GM12872 (cell line): ENCODE results near the gene LRFN4.

Experiments used
- TF ChIP-seq, protein P1 (sequence below): IDR thresholded peaks from 3 replicates; pipeline ENCODE4 v1.5.1; 2011; ENCODE audit warnings: low read depth, mild to moderate bottlenecking, low read length, moderate library complexity; ENCODE audit not compliant: insufficient read depth

The LRFN4 gene

GRCh38 chr11:66851698-66852465 is 5.0 kb upstream of the LRFN4 start:
- TF ChIP-seq, protein P1, sequence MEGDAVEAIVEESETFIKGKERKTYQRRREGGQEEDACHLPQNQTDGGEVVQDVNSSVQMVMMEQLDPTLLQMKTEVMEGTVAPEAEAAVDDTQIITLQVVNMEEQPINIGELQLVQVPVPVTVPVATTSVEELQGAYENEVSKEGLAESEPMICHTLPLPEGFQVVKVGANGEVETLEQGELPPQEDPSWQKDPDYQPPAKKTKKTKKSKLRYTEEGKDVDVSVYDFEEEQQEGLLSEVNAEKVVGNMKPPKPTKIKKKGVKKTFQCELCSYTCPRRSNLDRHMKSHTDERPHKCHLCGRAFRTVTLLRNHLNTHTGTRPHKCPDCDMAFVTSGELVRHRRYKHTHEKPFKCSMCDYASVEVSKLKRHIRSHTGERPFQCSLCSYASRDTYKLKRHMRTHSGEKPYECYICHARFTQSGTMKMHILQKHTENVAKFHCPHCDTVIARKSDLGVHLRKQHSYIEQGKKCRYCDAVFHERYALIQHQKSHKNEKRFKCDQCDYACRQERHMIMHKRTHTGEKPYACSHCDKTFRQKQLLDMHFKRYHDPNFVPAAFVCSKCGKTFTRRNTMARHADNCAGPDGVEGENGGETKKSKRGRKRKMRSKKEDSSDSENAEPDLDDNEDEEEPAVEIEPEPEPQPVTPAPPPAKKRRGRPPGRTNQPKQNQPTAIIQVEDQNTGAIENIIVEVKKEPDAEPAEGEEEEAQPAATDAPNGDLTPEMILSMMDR = peak; percentile 58

- TF ChIP-seq, protein P1 = no peak
These were observed 4.2 kb upstream of the LRFN4 start for GRCh38 chr11:66852466-66853241.

DNA sequence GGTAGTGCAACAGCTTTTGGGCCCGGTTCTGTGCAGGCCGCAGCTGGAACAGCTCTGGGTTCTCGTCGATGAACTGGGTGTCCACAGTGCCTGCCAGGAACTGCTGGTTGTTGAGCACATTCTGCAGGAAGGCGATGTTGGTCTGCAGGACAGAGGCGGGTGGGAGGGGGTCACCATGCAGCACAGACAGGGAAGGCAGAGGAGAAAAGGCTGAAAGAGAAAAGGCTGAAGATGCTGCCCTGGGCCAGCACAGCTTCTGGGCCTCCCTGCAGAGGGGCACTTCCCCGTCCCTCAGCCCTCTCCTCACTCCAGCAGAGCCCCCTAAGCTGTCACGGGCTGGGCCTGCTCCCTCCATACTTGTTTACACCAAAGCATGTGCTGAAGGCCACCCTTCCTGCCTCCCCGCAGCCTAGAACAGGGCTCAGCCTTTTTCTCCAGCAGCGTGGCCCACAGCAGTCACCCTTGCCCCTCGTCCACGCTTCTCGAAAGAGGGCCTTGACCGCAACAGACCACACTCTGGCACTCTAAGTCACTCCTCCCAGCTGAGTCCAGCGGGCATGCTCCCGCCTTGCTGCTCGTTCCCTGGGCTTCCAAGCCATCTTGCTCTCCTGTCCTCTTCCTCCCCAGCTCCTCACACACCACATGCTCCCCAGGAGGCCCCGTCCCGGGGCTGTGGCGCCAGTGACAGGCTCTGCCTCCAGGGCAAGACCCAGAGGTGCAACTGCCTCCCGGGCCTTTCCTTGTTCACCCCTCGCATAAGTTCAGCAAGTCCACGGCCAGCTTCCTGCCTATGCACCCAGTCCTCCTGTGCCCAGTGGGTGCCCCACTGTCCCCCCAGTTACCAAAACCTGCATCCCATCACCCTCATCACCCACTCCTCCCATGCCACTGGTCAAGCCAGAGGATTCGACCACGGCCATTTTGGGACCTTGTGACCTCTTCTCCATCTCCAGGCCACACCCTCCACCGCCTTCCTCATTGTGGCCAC is 3.3 kb upstream of the LRFN4 start:
- TF ChIP-seq, protein P1 = no peak

DNA sequence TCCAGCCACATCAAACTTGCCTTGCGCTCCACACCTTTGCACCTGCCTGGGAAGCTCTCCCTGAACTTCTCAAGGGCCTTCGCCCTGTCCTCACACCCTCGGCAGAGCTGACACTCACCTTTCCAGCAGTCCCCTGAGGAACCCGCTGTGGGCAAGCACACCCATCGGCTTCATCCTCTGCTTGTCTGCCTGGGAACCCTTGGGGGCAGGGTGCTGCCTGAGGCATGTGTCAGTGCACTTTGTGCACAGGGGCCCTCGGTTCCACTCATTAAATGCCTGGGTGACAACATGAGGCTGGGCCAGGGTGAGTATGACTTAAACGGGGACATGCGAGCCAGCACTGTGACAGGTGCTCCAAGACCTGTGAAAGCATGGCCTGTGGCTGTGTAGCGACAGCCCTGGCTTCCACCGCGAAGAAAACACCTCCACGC is 2.6 kb upstream of the LRFN4 start:
- TF ChIP-seq, protein P1 = no peak

GRCh38 chr11:66854729-66855211 is 2.1 kb upstream of the LRFN4 start:
- TF ChIP-seq, protein P1 = no peak

DNA sequence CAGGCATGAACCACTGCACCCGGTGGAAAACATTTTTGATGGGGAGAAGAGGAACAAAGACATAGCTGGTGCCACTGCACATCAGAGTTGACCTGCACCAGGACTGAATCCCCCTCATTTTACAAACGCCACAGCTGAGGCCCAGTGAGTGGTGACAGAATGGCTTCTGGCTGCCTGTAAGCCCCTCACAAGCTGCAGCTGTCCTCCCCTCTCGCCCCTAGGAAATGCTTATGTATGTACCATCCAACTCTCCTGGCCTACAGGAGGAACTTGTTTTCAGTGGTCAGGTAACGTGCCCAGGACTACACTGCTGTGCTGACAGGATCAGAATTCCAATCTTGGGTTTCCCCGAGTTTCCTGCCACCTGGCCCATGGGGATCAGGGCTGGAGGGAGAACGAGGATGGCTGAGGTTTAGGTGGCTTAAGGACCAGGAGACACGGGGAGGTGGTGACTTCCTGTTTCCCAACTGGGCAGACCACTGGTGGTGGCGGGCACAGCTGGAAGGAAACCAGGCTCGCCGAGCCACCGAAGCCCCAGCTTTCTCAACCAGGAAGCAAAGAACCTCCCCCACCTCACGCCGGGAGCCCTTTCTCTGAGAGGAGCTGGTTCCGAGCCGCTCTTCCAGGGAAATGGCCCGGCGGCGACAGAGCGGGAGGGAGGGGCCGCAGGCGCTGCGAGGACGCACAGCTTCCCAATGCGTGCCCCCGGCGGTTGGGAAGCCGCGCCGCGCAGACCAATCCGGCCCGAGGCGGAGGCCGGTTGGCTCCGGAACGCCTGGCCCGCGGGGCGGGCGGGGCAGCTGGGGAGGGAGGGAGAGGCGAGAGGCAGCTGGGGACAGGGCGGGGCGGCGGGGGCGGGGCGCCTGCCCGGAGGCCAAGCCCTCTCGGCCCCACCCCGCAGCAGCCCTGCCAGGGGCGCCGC is 1.0 kb upstream of the LRFN4 start:
- TF ChIP-seq, protein P1 = no peak
